Naive thymus-derived CD4-positive, alpha-beta T cell (primary cell): Measurements from ENCODE around the gene PAGR1. TPM values are rescaled to one million over a fixed set of nuclear protein-coding genes. Genes with fewer than 3 reads are reported as not detected.

Experiments used
- ATAC-seq: fragments of 150-1000 bp; cut with Tn5 transposase; 2 replicates; pipeline ENCODE4 v1.10.0; 2021; ENCODE audit warnings: mild to moderate bottlenecking, moderate library complexity
- CTCF ChIA-PET: fragments of 350-600 bp; sonication (Branson Sonifier 250); formaldehyde crosslinking; loops from one replicate; lab custom pipeline; 2021; ENCODE audit warnings: antibody characterized with exemption; lab: Charles Lee
- POLR2A ChIA-PET: fragments of 350-600 bp; sonication (Branson Sonifier 250); formaldehyde crosslinking; loops from one replicate; lab custom pipeline; 2021; ENCODE audit warnings: antibody characterized with exemption, inconsistent platforms; lab: Charles Lee
- DNase-seq, 9 donors: peaks; one replicate each; pipeline versions ENCODE4 v3.0.0 to v3.0.0-alpha.2; 2020 to 2022; ENCODE audit warnings: mixed read lengths in 1 of 9
- H3K27ac ChIP-seq: one replicate; pipeline ENCODE4 v1.7.0; 2013; ENCODE audit warnings: mild to moderate bottlenecking, low read depth, low read length, moderate library complexity
- H3K27me3 ChIP-seq, 2 donors: one replicate each; pipeline ENCODE4 v1.7.0; 2013; ENCODE audit warnings: low read length in 2 of 2, mild to moderate bottlenecking in 2 of 2, moderate library complexity in 2 of 2; ENCODE audit not compliant: control insufficient read depth in 2 of 2, insufficient read depth in 2 of 2
- H3K36me3 ChIP-seq, 3 experiments: 1 replicate in 2 of 3; 2 replicates in 1 of 3; pipeline ENCODE4 v1.7.0; 2013; ENCODE audit warnings: low read length in 3 of 3, mild to moderate bottlenecking in 3 of 3, moderate library complexity in 1 of 3; ENCODE audit not compliant: insufficient read depth in 3 of 3, control insufficient read depth in 2 of 3
- H3K4me1 ChIP-seq, 2 donors: one replicate each; pipeline ENCODE4 v1.7.0; 2013; ENCODE audit warnings: low read length in 2 of 2, mild to moderate bottlenecking in 2 of 2, moderate library complexity in 1 of 2; ENCODE audit not compliant: control insufficient read depth in 2 of 2, insufficient read depth in 2 of 2
- H3K4me3 ChIP-seq: 2 replicates; pipeline ENCODE4 v1.7.0; 2013; ENCODE audit warnings: mild to moderate bottlenecking, low read length
- H3K9me3 ChIP-seq, 3 experiments: 1 replicate in 2 of 3; 2 replicates in 1 of 3; pipeline ENCODE4 v1.7.0; 2013; ENCODE audit warnings: low read length in 3 of 3; ENCODE audit not compliant: control insufficient read depth in 2 of 3
- H3K27ac Mint-ChIP-seq, 9 donors: one replicate each; pipeline ENCODE4 v1.8.0; 2020 to 2022; ENCODE audit warnings: mixed read lengths in 9 of 9, mild to moderate bottlenecking in 8 of 9, moderate library complexity in 5 of 9, inconsistent platforms in 2 of 9
- H3K27me3 Mint-ChIP-seq, 5 donors: one replicate each; pipeline ENCODE4 v1.8.0; 2021 to 2022; ENCODE audit warnings: mixed read lengths in 5 of 5, mild to moderate bottlenecking in 1 of 5
- H3K36me3 Mint-ChIP-seq, 5 donors: one replicate each; pipeline ENCODE4 v1.8.0; 2020 to 2022; ENCODE audit warnings: mixed read lengths in 5 of 5, mild to moderate bottlenecking in 3 of 5, inconsistent platforms in 1 of 5
- H3K4me1 Mint-ChIP-seq, 7 donors: one replicate each; pipeline ENCODE4 v1.8.0; 2020 to 2022; ENCODE audit warnings: mixed read lengths in 7 of 7, mild to moderate bottlenecking in 3 of 7, inconsistent platforms in 1 of 7
- H3K4me3 Mint-ChIP-seq, 10 donors: one replicate each; pipeline ENCODE4 v1.8.0; 2020 to 2022; ENCODE audit warnings: mild to moderate bottlenecking in 10 of 10, mixed read lengths in 10 of 10, moderate library complexity in 6 of 10, inconsistent platforms in 2 of 10
- H3K9me3 Mint-ChIP-seq, 11 donors: one replicate each; pipeline ENCODE4 v1.8.0; 2020 to 2022; ENCODE audit warnings: mixed read lengths in 11 of 11, mild to moderate bottlenecking in 4 of 11, inconsistent platforms in 1 of 11, moderate library complexity in 1 of 11
- intact Hi-C, 2 donors: fragments of 100-400 bp; cut with micrococcal nuclease; formaldehyde crosslinking; loops; one replicate each; pipeline ENCODE4 v1.15.1; 2023
- polyA plus RNA-seq, 2 donors: library from polyadenylated mRNA; unstranded; fragments of 300-500 nt; fragmentation: Illumina TruSeq; gene quantifications; one replicate each; pipeline ENCODE4 v1.2.3, GENCODE V29; 2021
- total RNA-seq, 6 experiments: library from RNA in 5 of 6; stranded (reverse) in 5 of 6; gene quantifications; 1 replicate in 5 of 6; 2 replicates in 1 of 6; pipeline ENCODE4 v1.2.3 and lab custom pipeline; 2021 to 2026

Gene PAGR1
- total and polyA plus RNA-seq, 7 experiments from 2014 or later, result 17.5 to 62.6 (median 37.2) TPM

DNA sequence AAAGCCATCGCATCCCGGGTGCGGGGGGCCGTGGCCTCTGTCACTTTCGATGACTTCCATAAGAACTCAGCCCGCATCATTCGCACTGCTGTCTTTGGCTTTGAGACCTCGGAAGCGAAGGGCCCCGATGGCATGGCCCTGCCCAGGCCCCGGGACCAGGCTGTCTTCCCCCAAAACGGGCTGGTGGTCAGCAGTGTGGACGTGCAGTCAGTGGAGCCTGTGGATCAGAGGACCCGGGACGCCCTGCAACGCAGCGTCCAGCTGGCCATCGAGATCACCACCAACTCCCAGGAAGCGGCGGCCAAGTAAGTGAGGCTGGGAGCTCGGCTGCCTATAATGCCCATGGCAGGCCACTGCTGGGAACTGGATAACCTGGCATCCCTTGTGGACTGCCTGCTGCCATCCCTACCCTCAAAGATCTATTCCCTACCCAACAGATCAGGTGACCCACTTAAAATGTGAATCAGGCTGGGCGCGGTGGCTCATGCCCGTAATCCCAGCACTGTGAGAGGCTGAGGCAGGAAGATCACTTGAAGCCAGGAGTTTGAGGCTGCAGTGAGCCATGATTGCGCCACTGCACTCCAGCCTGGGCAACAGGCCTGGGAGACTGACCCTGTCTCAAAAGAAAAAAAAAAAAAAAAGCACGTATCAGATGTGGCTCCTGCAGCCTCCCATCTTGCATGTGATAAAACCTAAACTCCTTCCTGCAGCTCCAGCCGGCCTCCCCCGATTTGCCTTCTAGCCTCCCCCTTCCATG, 28.8 kb downstream of the PAGR1 start:
- Mint-ChIP-seq H3K9me3 (peaks cover 0 to 1% (median 0%) of the 10 kb centered on the region in 11 donors), H3K27me3 (no peaks in the 10 kb centered on the region), H3K36me3 (peaks cover 8 to 34% (median 13%) of the 10 kb centered on the region in 5 donors), H3K27ac (peak overlapping the region in 3 of 9 donors; percentile 5 to 76 (median 65)), H3K4me1 (peaks cover 7 to 15% (median 9%) of the 10 kb centered on the region in 7 donors), H3K4me3 (no peak overlapping the region)
- no peaks in the 10 kb centered on the region for H3K27me3 ChIP-seq
- intact Hi-C loops, result no loop called here
- no peaks in the 10 kb centered on the region for H3K9me3 ChIP-seq
- ATAC-seq (no peak), DNase-seq (no peak)
- H3K4me3 ChIP-seq, result no peak overlapping the region
- H3K27ac ChIP-seq, result no peak overlapping the region
- ChIA-PET POLR2A (interaction anchor here (1.2 to 4.7 kb wide), 5 partner anchors 17 to 37 kb away, joined by 3 to 63 read pairs (median 4); partner anchors contain the start of genes CDIPT and MAZ), CTCF (interaction anchor here (1.1 to 5.2 kb wide), 3 partner anchors 16 to 71 kb away, joined by 3 to 108 read pairs (median 3); partner anchors contain the start of genes MVP and PAGR1)
- peaks cover 0 to 7% of the 10 kb centered on the region in 2 donors for H3K4me1 ChIP-seq
- H3K36me3 ChIP-seq, result peaks cover 0 to 76% (median 21%) of the 10 kb centered on the region in 3 experiments

- H3K27me3 Mint-ChIP-seq, result no peaks in the 10 kb centered on the region
- H3K27ac Mint-ChIP-seq, result peak overlapping the region in 4 of 9 donors; percentile 51 to 79 (median 65)
- CTCF ChIA-PET, result interaction anchor here (0.9 to 5.2 kb wide), 4 partner anchors 19 to 72 kb away, joined by 3 to 108 read pairs (median 6); partner anchors contain the start of genes MVP and PAGR1
- no peak for ATAC-seq
- peaks cover 0 to 67% (median 21%) of the 10 kb centered on the region in 3 experiments for H3K36me3 ChIP-seq
- peaks cover 8 to 27% (median 12%) of the 10 kb centered on the region in 5 donors for H3K36me3 Mint-ChIP-seq
- H3K9me3 ChIP-seq, result no peaks in the 10 kb centered on the region
- DNase-seq, result no peak
- POLR2A ChIA-PET, result interaction anchor here (1.2 to 4.7 kb wide), 4 partner anchors 17 to 37 kb away, joined by 3 to 63 read pairs (median 22); partner anchors contain the start of genes CDIPT and MAZ
- no peak overlapping the region for H3K4me3 Mint-ChIP-seq
- H3K4me3 ChIP-seq, result no peak overlapping the region
- H3K27me3 ChIP-seq, result no peaks in the 10 kb centered on the region
- peaks cover 8 to 16% (median 12%) of the 10 kb centered on the region in 7 donors for H3K4me1 Mint-ChIP-seq
- H3K27ac ChIP-seq, result peak overlapping the region; percentile 23
- intact Hi-C loops, result no loop called here
- peaks cover 0 to 7% of the 10 kb centered on the region in 2 donors for H3K4me1 ChIP-seq
- H3K9me3 Mint-ChIP-seq, result peaks cover 0 to 4% (median 0%) of the 10 kb centered on the region in 11 donors
Observed at GRCh38 chr16:29845656-29846055, 29.7 kb downstream of the PAGR1 start.

DNA sequence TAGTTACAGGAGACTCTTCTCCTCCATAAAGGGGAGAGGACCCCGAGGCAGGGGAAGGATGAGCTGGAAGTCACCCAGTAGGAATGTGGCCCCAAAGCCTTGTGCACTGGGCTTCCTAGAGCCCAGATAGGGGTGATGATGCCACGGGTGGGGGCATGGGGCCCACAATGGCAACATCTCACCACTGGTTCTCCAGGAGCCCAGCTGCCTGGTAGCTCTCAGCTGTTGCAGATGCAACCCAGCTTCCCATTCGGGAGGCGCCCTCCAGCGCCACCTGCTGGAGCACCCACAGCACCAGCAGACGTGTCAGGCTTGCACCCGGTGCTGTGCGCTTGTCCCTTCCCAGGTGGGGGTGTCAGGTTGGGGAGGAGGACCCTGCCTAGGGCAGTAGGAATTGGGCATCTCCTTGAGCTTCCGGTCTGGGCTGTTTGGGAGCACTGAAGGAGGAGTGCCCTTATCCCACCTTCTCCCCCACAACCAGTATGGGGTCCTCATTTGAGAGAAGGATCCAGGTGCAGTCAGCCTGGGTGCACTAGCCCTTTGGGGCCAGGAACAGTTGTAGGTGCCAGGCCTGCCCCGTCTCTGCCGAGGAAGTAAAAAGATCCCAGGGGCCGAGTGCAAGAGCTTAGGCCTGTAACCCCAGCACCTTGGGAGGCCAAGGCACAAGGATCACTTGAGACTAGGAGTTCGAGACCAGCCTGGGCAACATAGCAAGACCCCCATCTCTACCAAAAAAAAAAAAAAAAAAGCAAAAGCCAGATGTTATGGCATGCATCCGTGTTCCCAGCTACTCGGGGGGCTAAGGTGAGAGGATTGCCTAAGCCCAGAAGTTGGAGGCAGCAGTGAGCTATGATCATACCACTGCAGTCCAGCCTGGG, 32.7 kb downstream of the PAGR1 start:
- Histone ChIP-seq H3K36me3 (peaks cover 0 to 42% (median 12%) of the 10 kb centered on the region in 3 experiments), H3K4me3 (no peak overlapping the region), H3K9me3 (no peaks in the 10 kb centered on the region), H3K27ac (no peak overlapping the region), H3K4me1 (peaks cover 0 to 7% of the 10 kb centered on the region in 2 donors), H3K27me3 (no peaks in the 10 kb centered on the region)
- CTCF ChIA-PET, result interaction anchor here (0.6 to 5.2 kb wide), 28 partner anchors 9 to 249 kb away, joined by 3 to 108 read pairs (median 6); partner anchors contain the start of genes C16orf92, CDIPT, KCTD13 and KIF22
- peaks cover 8 to 17% (median 9%) of the 10 kb centered on the region in 7 donors for H3K4me1 Mint-ChIP-seq
- peak; percentile 96 for ATAC-seq
- POLR2A ChIA-PET, result interaction anchor here (0.6 to 4.7 kb wide), 18 partner anchors 9 to 148 kb away, joined by 3 to 63 read pairs (median 5); partner anchors contain the start of genes CDIPT, KCTD13, KIF22 and MAZ
- peak; percentile 71 to 87 (median 81) for DNase-seq
- peak overlapping the region; percentile 18 to 88 (median 56) for H3K27ac Mint-ChIP-seq
- intact Hi-C loops, result loop anchor here (1.0 to 2.0 kb wide), 11 partner anchors 21 to 173 kb away; partner anchors contain the start of genes KIF22 (in 2 of the 2), MVP (in 2 of the 2) and PAGR1 (in 1 of the 2)
- no peaks in the 10 kb centered on the region for H3K27me3 Mint-ChIP-seq
- H3K9me3 Mint-ChIP-seq, result peaks cover 0 to 6% (median 0%) of the 10 kb centered on the region in 11 donors
- H3K36me3 Mint-ChIP-seq, result peaks cover 4 to 24% (median 12%) of the 10 kb centered on the region in 5 donors
- no peak overlapping the region for H3K4me3 Mint-ChIP-seq

GRCh38 chr16:29849505-29849904, 33.6 kb downstream of the PAGR1 start:
- Histone ChIP-seq H3K36me3 (peaks cover 0 to 34% (median 8%) of the 10 kb centered on the region in 3 experiments), H3K9me3 (no peaks in the 10 kb centered on the region), H3K4me1 (peaks cover 0 to 7% of the 10 kb centered on the region in 2 donors), H3K4me3 (no peak overlapping the region), H3K27ac (no peak overlapping the region), H3K27me3 (no peaks in the 10 kb centered on the region)
- intact Hi-C loops, result loop anchor here in 1 of 2 donors (2.0 kb wide), 2 partner anchors 59 to 157 kb away; partner anchors contain the start of gene KIF22
- Mint-ChIP-seq H3K9me3 (peaks cover 0 to 6% (median 0%) of the 10 kb centered on the region in 11 donors), H3K4me1 (peaks cover 8 to 17% (median 9%) of the 10 kb centered on the region in 7 donors), H3K36me3 (peaks cover 4 to 22% (median 12%) of the 10 kb centered on the region in 5 donors), H3K4me3 (no peak overlapping the region), H3K27me3 (no peaks in the 10 kb centered on the region), H3K27ac (peak overlapping the region in 7 of 9 donors; percentile 9 to 79 (median 49))
- CTCF ChIA-PET, result interaction anchor here (1.1 to 5.2 kb wide), 10 partner anchors 17 to 153 kb away, joined by 3 to 108 read pairs (median 8); partner anchors contain the start of genes KCTD13, KIF22, MAZ and MVP
- ATAC-seq (no peak), DNase-seq (no peak)
- POLR2A ChIA-PET, result interaction anchor here (0.6 to 4.7 kb wide), 11 partner anchors 10 to 149 kb away, joined by 3 to 63 read pairs (median 12); partner anchors contain the start of genes KIF22, MAZ, MVP and PAGR1

- Histone ChIP-seq H3K9me3 (no peaks in the 10 kb centered on the region), H3K27me3 (no peaks in the 10 kb centered on the region), H3K4me1 (peaks cover 0 to 7% of the 10 kb centered on the region in 2 donors), H3K36me3 (peaks cover 0 to 19% (median 4%) of the 10 kb centered on the region in 3 experiments), H3K4me3 (no peak overlapping the region), H3K27ac (no peak overlapping the region)
- peaks cover 8 to 17% (median 9%) of the 10 kb centered on the region in 7 donors for H3K4me1 Mint-ChIP-seq
- no peak overlapping the region for H3K4me3 Mint-ChIP-seq
- H3K36me3 Mint-ChIP-seq, result peaks cover 0 to 12% (median 4%) of the 10 kb centered on the region in 5 donors
- no peak for ATAC-seq
- no peak for DNase-seq
- ChIA-PET POLR2A (interaction anchor here (0.6 to 1.5 kb wide), 4 partner anchors 13 to 210 kb away, joined by 3 to 4 read pairs (median 4); partner anchors contain the start of gene CDIPT), CTCF (interaction anchor here (0.7 to 2.6 kb wide), 3 partner anchors 43 to 143 kb away, joined by 3 to 13 read pairs (median 3); no protein-coding TSS in a partner anchor)
- H3K9me3 Mint-ChIP-seq, result peaks cover 0 to 4% (median 0%) of the 10 kb centered on the region in 11 donors
- H3K27ac Mint-ChIP-seq, result peak overlapping the region in 4 of 9 donors; percentile 3 to 75 (median 28)
- intact Hi-C loops, result no loop called here
- H3K27me3 Mint-ChIP-seq, result no peaks in the 10 kb centered on the region
Observed at GRCh38 chr16:29850998-29851397, 35.0 kb downstream of the PAGR1 start.
